Retinal pigment epithelial cell (primary cell): ENCODE data around the gene ZNF462.

Experiments used
- DNase-seq: peaks from one replicate; pipeline ENCODE4 v3.0.0-alpha.2; 2010; ENCODE audit warnings: low read depth
- H3K4me3 ChIP-seq: 2 replicates; pipeline ENCODE4 v1.5.1; 2011; ENCODE audit warnings: mild to moderate bottlenecking, low read length, control low read depth, moderate library complexity
- TF ChIP-seq, protein P1 (sequence below): conservative IDR thresholded peaks from 2 replicates; pipeline ENCODE4 v1.5.1; 2011; ENCODE audit warnings: low read depth, low read length, control low read depth, inconsistent platforms

Gene ZNF462

DNA sequence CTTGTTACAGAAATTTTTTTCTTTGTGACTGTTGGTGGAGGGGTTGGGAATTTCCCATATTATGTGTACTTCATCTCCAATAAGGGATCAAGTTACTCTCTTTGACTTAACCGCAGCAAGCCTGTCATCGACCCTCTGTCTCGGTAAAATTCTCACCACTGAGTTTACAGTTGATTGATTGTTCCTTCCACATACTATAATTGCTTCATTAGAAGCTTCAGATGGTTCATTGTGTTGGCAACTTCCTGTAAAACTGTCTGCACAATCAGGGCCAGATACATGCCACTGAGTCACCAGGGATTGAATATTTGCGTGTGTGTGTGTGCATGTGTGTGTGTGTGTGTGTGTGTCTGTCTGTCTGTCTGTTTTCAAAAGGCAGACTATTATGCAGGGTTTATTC lies 176.6 kb downstream of the ZNF462 start:
- TF ChIP-seq, protein P1, sequence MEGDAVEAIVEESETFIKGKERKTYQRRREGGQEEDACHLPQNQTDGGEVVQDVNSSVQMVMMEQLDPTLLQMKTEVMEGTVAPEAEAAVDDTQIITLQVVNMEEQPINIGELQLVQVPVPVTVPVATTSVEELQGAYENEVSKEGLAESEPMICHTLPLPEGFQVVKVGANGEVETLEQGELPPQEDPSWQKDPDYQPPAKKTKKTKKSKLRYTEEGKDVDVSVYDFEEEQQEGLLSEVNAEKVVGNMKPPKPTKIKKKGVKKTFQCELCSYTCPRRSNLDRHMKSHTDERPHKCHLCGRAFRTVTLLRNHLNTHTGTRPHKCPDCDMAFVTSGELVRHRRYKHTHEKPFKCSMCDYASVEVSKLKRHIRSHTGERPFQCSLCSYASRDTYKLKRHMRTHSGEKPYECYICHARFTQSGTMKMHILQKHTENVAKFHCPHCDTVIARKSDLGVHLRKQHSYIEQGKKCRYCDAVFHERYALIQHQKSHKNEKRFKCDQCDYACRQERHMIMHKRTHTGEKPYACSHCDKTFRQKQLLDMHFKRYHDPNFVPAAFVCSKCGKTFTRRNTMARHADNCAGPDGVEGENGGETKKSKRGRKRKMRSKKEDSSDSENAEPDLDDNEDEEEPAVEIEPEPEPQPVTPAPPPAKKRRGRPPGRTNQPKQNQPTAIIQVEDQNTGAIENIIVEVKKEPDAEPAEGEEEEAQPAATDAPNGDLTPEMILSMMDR, result no peak
- DNase-seq, result peak; percentile 41
- H3K4me3 ChIP-seq, result no peak overlapping the region

DNA sequence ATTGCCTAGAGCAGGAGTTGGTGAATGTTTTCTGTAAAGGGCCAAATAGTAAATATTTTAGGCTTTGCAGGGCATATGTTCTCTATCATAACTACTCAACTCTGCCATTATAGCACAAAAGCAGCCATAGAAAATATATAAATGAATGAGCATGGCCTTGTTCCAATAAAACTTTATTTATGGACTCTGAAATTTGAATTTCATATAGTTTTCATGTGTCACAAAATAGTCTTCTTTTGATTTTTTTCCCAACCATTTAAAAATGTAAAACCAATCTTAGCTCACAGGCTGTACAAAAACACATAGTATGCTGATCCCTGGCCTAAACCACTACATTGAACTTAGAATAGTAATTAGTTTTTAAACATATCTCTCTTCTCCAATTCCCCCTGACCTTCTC lies 179.6 kb downstream of the ZNF462 start:
- TF ChIP-seq, protein P1, result no peak
- DNase-seq, result no peak

DNA sequence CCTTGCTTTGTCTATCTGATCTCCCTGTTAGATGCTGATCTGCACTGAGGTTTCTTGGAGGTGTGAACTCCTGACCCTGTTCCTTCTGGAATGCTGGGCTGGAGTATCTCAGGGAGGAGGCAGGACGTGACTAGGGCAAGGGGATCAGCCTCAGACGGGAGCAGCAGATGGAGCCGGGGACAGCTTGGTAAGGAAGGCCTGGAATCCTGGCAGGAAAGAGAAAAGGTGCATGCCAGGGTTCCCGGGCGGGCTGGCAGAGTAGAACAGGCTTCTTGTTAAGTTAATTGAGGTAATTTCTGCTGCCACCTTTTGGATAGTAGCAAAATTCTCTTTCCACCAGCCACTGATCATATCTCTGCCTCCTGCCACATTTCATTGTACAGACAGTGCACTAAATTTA lies 180.9 kb downstream of the ZNF462 start:
- H3K4me3 ChIP-seq, result no peak overlapping the region
- DNase-seq, result no peak
- TF ChIP-seq, protein P1, result no peak

More for the DNA sequence above, 179.6 kb downstream of the ZNF462 start:
- no peak overlapping the region for H3K4me3 ChIP-seq

- no peak for DNase-seq
- no peak overlapping the region for H3K4me3 ChIP-seq
- TF ChIP-seq, protein P1, result peak; percentile 16
Measured at GRCh38 chr9:107044872-107045271, 181.9 kb downstream of the ZNF462 start.

DNA sequence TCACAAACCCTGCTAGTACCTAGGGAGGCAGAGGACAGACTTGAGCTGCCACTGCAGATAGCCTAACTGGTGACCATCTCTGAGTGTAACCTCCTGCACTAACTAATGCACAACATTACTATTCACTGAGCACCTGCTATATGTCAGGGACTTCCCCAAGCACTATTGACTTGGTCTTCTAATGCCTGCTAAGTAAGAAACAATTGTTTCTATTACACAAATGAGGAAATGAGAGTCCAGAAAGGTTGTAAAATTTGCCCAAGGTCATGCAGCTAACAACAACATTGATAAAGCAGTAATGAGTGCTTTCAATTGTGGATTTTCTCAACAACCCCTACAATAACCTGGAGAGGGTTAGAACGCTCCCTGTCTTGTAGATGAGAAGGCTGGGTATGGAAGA lies 183.7 kb downstream of the ZNF462 start:
- no peak for DNase-seq
- no peak overlapping the region for H3K4me3 ChIP-seq
- TF ChIP-seq, protein P1, result no peak

DNA sequence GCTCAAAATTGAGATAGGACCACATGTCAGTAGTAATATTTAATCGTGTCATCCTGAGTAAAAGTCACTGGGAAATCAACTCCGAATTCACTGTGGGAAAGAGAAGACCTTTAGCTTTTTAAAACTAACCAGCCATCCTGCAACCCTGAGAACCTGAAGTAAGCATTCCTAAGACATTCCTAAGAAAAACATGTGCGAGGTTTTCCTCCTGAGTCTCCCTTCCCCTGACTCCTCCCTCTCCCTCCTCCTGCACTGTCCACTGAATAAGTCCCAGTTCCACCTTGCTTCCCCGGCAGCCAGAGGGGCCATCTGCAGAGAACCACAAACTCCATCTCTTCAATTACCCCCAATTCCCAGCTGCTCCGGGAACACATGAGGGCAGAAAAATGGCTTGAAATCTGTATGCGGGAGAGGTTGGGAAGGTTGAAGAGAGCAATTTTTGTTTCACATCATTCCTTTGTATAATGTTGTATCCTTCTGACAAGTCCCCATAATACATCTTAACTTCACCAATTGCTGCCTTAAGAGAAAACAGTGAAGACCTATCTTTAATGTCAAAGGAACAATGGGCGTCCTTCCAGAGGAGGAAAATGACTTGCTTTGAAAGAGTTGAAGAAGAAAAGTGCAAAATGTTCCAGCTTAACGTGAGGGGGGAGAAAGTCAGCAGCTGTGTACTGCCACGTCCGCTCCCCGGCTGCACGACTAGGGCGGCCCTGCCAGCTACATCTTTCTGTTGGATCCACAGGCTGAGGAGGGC lies 186.3 kb downstream of the ZNF462 start:
- H3K4me3 ChIP-seq, result no peak overlapping the region
- TF ChIP-seq, protein P1, result no peak
- peak; percentile 59 for DNase-seq

GRCh38 chr9:107049803-107050184 lies 186.8 kb downstream of the ZNF462 start:
- H3K4me3 ChIP-seq, result no peak overlapping the region
- TF ChIP-seq, protein P1, result no peak

More at GRCh38 chr9:107049803-107050184, 186.8 kb downstream of the ZNF462 start:
- DNase-seq, result no peak
